GM12801 (cell line): ENCODE measurements around the gene MNX1.

ENCODE experiments used
- CTCF ChIP-seq: IDR thresholded peaks from one replicate; pipeline ENCODE4 v1.5.1; 2011; ENCODE audit warnings: control low read depth; ENCODE audit not compliant: insufficient read length; ENCODE audit errors: extremely low read depth

The MNX1 gene

GRCh38 chr7:157001920-157002818, 8.3 kb downstream of the MNX1 start:
- TF ChIP-seq CTCF: no peak

GRCh38 chr7:157000741-157001653, 9.5 kb downstream of the MNX1 start:
- TF ChIP-seq CTCF: no peak

GRCh38 chr7:156999958-157000726, 10.3 kb downstream of the MNX1 start:
- TF ChIP-seq CTCF: no peak

GRCh38 chr7:156998988-156999957, 11.2 kb downstream of the MNX1 start:
- TF ChIP-seq CTCF: no peak

GRCh38 chr7:156994417-156994816, 16.0 kb downstream of the MNX1 start:
- no peak for TF ChIP-seq CTCF

GRCh38 chr7:156993925-156994235, 16.6 kb downstream of the MNX1 start:
- TF ChIP-seq CTCF: no peak
